Glutamatergic neuron (in vitro differentiated cells): ENCODE measurements around the gene MN1. TPM values are rescaled to one million over a fixed set of nuclear protein-coding genes. Genes with fewer than 3 reads are reported as not detected.
A peak's percentile ranks its signal among the peaks of the same experiment; 100 is the strongest.

Experiments used
- DNase-seq: peaks from one replicate; pipeline ENCODE4 v3.0.0; 2022
- H3K27ac Mint-ChIP-seq: one replicate; pipeline ENCODE4 v1.8.0; 2020; ENCODE audit warnings: mild to moderate bottlenecking, mixed read lengths, inconsistent platforms; ENCODE audit not compliant: unreplicated experiment
- H3K27me3 Mint-ChIP-seq: one replicate; pipeline ENCODE4 v1.8.0; 2020; ENCODE audit warnings: mild to moderate bottlenecking, moderate library complexity, mixed read lengths, inconsistent platforms; ENCODE audit not compliant: unreplicated experiment
- H3K36me3 Mint-ChIP-seq: one replicate; pipeline ENCODE4 v1.8.0; 2020; ENCODE audit warnings: mild to moderate bottlenecking, mixed read lengths, inconsistent platforms; ENCODE audit not compliant: unreplicated experiment
- H3K4me1 Mint-ChIP-seq: one replicate; pipeline ENCODE4 v1.8.0; 2020; ENCODE audit warnings: mild to moderate bottlenecking, low read depth, mixed read lengths, inconsistent platforms; ENCODE audit not compliant: unreplicated experiment
- H3K4me3 Mint-ChIP-seq: one replicate; pipeline ENCODE4 v1.8.0; 2020; ENCODE audit warnings: mild to moderate bottlenecking, mixed read lengths, inconsistent platforms; ENCODE audit not compliant: unreplicated experiment
- H3K9me3 Mint-ChIP-seq: one replicate; pipeline ENCODE4 v1.8.0; 2020; ENCODE audit warnings: mild to moderate bottlenecking, moderate library complexity, mixed read lengths, inconsistent platforms; ENCODE audit not compliant: unreplicated experiment
- CTCF ChIP-seq: fragments of 200-600 bp; sonication (generic); IDR thresholded peaks from one replicate; pipeline ENCODE4 v1.5.0; 2021; ENCODE audit not compliant: partially characterized antibody, unreplicated experiment
- total RNA-seq: library from RNA; stranded (reverse); fragmentation: NEBNext Ultra II Directional; extraction: Animal tissue kit (Norgen Biotek cat#: 25700); gene quantifications from one replicate; pipeline ENCODE4 v1.2.1, GENCODE V29; 2021; ENCODE audit not compliant: unreplicated experiment

The MN1 gene
- total RNA-seq, 1 donor from 2014 or later = 0.91 TPM

- H3K4me1 Mint-ChIP-seq = peaks cover 4% of the 10 kb centered on the region
- H3K27me3 Mint-ChIP-seq = peaks cover 2% of the 10 kb centered on the region
- peaks cover 5% of the 10 kb centered on the region for H3K36me3 Mint-ChIP-seq
- no peaks in the 10 kb centered on the region for H3K9me3 Mint-ChIP-seq
- no peak for TF ChIP-seq CTCF
- DNase-seq = no peak
- H3K27ac Mint-ChIP-seq = no peak overlapping the region
- no peak overlapping the region for H3K4me3 Mint-ChIP-seq
These were observed 41.3 kb upstream of the MN1 start for GRCh38 chr22:27842669-27843431.

- peaks cover 11% of the 10 kb centered on the region for H3K36me3 Mint-ChIP-seq
- no peak overlapping the region for H3K4me3 Mint-ChIP-seq
- no peak for TF ChIP-seq CTCF
- peaks cover under 1% of the 10 kb centered on the region for H3K9me3 Mint-ChIP-seq
- peaks cover 4% of the 10 kb centered on the region for H3K4me1 Mint-ChIP-seq
- peaks cover 2% of the 10 kb centered on the region for H3K27me3 Mint-ChIP-seq
- no peak overlapping the region for H3K27ac Mint-ChIP-seq
- no peak for DNase-seq
These were observed 40.6 kb upstream of the MN1 start for GRCh38 chr22:27842201-27842600.

- TF ChIP-seq CTCF = no peak
- Mint-ChIP-seq H3K27ac (no peak overlapping the region), H3K4me3 (no peak overlapping the region), H3K9me3 (peaks cover 4% of the 10 kb centered on the region), H3K4me1 (peaks cover 4% of the 10 kb centered on the region), H3K36me3 (peaks cover 12% of the 10 kb centered on the region), H3K27me3 (peaks cover 3% of the 10 kb centered on the region)
- no peak for DNase-seq
These were observed 38.9 kb upstream of the MN1 start for GRCh38 chr22:27840436-27840835.

- Mint-ChIP-seq H3K4me3 (no peak overlapping the region), H3K27ac (no peak overlapping the region), H3K36me3 (peaks cover 12% of the 10 kb centered on the region), H3K4me1 (peaks cover 4% of the 10 kb centered on the region), H3K27me3 (peaks cover 3% of the 10 kb centered on the region), H3K9me3 (peaks cover 6% of the 10 kb centered on the region)
- no peak for DNase-seq
- no peak for TF ChIP-seq CTCF
These were observed 37.6 kb upstream of the MN1 start for GRCh38 chr22:27839057-27839660.

GRCh38 chr22:27836181-27836580 lies 34.6 kb upstream of the MN1 start:
- Mint-ChIP-seq H3K27ac (peak overlapping the region; percentile 22), H3K4me3 (no peak overlapping the region), H3K9me3 (peaks cover 6% of the 10 kb centered on the region), H3K4me1 (no peaks in the 10 kb centered on the region), H3K36me3 (peaks cover 12% of the 10 kb centered on the region), H3K27me3 (peaks cover 3% of the 10 kb centered on the region)
- DNase-seq = no peak
- no peak for TF ChIP-seq CTCF
